ENCODE results near the gene USP49. TPM values are rescaled to one million over a fixed set of nuclear protein-coding genes. Genes with fewer than 3 reads are reported as not detected.
A peak's percentile ranks its signal among the peaks of the same experiment; 100 is the strongest.

Gene USP49
- total and polyA plus RNA-seq, 2 of the 13 experiments (the other 11 are each of a cell fraction or from before 2014, with no cell fraction given) = 2.9 to 4.3 TPM

DNA sequence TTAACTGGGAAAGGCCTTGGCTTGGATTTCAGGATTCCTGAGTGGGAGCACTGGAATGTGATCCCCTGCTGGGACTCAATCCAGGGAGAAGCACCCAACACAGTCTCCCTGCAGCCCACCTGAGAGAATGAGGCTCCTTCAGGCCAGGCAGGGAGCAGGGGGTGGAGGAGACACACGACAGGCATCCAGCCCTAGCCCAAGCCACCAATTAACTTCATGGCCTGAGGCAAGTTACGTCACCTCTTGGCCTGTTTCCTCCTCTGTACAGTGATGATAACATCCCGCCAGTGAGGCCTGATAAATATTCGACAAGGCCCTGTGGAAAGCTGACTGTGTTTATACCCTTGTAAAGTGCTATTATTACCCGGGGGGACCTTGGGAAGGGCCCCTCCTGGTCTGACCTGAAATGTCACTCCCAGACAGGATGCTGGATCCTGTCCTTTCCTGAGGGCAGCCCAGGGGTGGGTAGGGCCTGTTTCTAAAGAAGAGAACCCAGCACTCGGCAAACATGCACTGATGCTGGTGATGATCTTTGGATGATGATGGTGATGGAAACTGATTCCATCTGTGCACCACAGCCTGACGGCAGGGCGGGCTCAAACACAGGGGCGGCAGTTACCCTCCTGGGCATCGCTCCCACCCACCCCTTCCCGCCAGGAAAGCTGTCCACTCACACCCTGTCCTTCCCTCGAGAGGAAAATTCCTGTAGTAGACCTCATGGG lies 127.9 kb downstream of the USP49 start (continued):
- TF ChIP-seq, protein P1, sequence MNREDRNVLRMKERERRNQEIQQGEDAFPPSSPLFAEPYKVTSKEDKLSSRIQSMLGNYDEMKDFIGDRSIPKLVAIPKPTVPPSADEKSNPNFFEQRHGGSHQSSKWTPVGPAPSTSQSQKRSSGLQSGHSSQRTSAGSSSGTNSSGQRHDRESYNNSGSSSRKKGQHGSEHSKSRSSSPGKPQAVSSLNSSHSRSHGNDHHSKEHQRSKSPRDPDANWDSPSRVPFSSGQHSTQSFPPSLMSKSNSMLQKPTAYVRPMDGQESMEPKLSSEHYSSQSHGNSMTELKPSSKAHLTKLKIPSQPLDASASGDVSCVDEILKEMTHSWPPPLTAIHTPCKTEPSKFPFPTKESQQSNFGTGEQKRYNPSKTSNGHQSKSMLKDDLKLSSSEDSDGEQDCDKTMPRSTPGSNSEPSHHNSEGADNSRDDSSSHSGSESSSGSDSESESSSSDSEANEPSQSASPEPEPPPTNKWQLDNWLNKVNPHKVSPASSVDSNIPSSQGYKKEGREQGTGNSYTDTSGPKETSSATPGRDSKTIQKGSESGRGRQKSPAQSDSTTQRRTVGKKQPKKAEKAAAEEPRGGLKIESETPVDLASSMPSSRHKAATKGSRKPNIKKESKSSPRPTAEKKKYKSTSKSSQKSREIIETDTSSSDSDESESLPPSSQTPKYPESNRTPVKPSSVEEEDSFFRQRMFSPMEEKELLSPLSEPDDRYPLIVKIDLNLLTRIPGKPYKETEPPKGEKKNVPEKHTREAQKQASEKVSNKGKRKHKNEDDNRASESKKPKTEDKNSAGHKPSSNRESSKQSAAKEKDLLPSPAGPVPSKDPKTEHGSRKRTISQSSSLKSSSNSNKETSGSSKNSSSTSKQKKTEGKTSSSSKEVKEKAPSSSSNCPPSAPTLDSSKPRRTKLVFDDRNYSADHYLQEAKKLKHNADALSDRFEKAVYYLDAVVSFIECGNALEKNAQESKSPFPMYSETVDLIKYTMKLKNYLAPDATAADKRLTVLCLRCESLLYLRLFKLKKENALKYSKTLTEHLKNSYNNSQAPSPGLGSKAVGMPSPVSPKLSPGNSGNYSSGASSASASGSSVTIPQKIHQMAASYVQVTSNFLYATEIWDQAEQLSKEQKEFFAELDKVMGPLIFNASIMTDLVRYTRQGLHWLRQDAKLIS (CRISPR knock-in tag; IDR thresholded peaks at IDR 0.05) = no peak
- TF ChIP-seq MYC (CRISPR knock-in tag; IDR thresholded peaks at IDR 0.05; ENCODE audit: borderline replicate concordance) (no peak), PTBP1 (IDR thresholded peaks at IDR 0.05; ENCODE audit: low read depth, low read length, poor library complexity, severe bottlenecking) (no peak), ZNF558 (CRISPR knock-in tag; IDR thresholded peaks at IDR 0.05; ENCODE audit: borderline replicate concordance) (no peak), RXRB (CRISPR knock-in tag; IDR thresholded peaks at IDR 0.05; ENCODE audit: borderline replicate concordance) (peak; percentile 37; the same call in 1 of the 2 replicates), MTF1 (CRISPR knock-in tag; IDR thresholded peaks at IDR 0.05) (no peak), ISX (CRISPR knock-in tag; conservative IDR thresholded peaks at IDR 0.05) (no peak), ZNF225 (CRISPR knock-in tag; IDR thresholded peaks at IDR 0.05) (no peak), NR2C2 (CRISPR knock-in tag; IDR thresholded peaks at IDR 0.05; ENCODE audit: borderline replicate concordance) (0 out of 2 replicates have a peak, but pooled peaks have one; percentile 20), ZNF788 (CRISPR knock-in tag; IDR thresholded peaks at IDR 0.05; ENCODE audit: borderline replicate concordance) (peak; percentile 36; the same call in 1 of the 2 replicates), RFXANK (CRISPR knock-in tag; IDR thresholded peaks at IDR 0.05) (no peak), EEA1 (CRISPR knock-in tag; IDR thresholded peaks at IDR 0.05; ENCODE audit: borderline replicate concordance) (no peak), TBX3 (IDR thresholded peaks at IDR 0.05; ENCODE audit: borderline replicate concordance) (no peak), AGO2 (optimal IDR thresholded peaks at IDR 0.05; ENCODE audit: low read depth, low read length) (no peak), PHF8 (CRISPR knock-in tag; IDR thresholded peaks at IDR 0.05) (no peak), ATAD3A (CRISPR knock-in tag; IDR thresholded peaks at IDR 0.05) (no peak), POLR2A (IDR thresholded peaks at IDR 0.05; ENCODE audit: insufficient read depth in 1 of 2, low read depth in 2 of 2, low read length in 2 of 2) (no peak), CEBPG (CRISPR knock-in tag; IDR thresholded peaks at IDR 0.05) (peak; percentile 75), ZSCAN31 (CRISPR knock-in tag; IDR thresholded peaks at IDR 0.05; ENCODE audit: low read depth) (no peak)
- TF ChIP-seq, protein P2, sequence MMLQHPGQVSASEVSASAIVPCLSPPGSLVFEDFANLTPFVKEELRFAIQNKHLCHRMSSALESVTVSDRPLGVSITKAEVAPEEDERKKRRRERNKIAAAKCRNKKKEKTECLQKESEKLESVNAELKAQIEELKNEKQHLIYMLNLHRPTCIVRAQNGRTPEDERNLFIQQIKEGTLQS (CRISPR knock-in tag; IDR thresholded peaks at IDR 0.05) = no peak
- TF ChIP-seq, protein P3, sequence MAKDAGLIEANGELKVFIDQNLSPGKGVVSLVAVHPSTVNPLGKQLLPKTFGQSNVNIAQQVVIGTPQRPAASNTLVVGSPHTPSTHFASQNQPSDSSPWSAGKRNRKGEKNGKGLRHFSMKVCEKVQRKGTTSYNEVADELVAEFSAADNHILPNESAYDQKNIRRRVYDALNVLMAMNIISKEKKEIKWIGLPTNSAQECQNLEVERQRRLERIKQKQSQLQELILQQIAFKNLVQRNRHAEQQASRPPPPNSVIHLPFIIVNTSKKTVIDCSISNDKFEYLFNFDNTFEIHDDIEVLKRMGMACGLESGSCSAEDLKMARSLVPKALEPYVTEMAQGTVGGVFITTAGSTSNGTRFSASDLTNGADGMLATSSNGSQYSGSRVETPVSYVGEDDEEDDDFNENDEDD (CRISPR knock-in tag; IDR thresholded peaks at IDR 0.05; ENCODE audit: borderline replicate concordance) = no peak
- TF ChIP-seq, protein P4, sequence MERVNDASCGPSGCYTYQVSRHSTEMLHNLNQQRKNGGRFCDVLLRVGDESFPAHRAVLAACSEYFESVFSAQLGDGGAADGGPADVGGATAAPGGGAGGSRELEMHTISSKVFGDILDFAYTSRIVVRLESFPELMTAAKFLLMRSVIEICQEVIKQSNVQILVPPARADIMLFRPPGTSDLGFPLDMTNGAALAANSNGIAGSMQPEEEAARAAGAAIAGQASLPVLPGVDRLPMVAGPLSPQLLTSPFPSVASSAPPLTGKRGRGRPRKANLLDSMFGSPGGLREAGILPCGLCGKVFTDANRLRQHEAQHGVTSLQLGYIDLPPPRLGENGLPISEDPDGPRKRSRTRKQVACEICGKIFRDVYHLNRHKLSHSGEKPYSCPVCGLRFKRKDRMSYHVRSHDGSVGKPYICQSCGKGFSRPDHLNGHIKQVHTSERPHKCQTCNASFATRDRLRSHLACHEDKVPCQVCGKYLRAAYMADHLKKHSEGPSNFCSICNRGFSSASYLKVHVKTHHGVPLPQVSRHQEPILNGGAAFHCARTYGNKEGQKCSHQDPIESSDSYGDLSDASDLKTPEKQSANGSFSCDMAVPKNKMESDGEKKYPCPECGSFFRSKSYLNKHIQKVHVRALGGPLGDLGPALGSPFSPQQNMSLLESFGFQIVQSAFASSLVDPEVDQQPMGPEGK (CRISPR knock-in tag; IDR thresholded peaks at IDR 0.05) = peak; percentile 71
- TF ChIP-seq, protein P5, sequence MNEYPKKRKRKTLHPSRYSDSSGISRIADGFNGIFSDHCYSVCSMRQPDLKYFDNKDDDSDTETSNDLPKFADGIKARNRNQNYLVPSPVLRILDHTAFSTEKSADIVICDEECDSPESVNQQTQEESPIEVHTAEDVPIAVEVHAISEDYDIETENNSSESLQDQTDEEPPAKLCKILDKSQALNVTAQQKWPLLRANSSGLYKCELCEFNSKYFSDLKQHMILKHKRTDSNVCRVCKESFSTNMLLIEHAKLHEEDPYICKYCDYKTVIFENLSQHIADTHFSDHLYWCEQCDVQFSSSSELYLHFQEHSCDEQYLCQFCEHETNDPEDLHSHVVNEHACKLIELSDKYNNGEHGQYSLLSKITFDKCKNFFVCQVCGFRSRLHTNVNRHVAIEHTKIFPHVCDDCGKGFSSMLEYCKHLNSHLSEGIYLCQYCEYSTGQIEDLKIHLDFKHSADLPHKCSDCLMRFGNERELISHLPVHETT (CRISPR knock-in tag; conservative IDR thresholded peaks at IDR 0.05) = no peak
